ENCODE data around the gene ECT2L.

ECT2L gene

GRCh38 chr6:138849791-138850190 lies 53.9 kb downstream of the ECT2L start (continued):
- TF ChIP-seq CREB5 (CRISPR knock-in tag; IDR thresholded peaks at IDR 0.05; ENCODE audit: low read depth) (no peak), ARNTL (CRISPR knock-in tag; IDR thresholded peaks at IDR 0.05; ENCODE audit: borderline replicate concordance, low read depth) (no peak), PPARA (CRISPR knock-in tag; IDR thresholded peaks at IDR 0.05; ENCODE audit: borderline replicate concordance) (no peak), ZNF70 (CRISPR knock-in tag; IDR thresholded peaks at IDR 0.05) (no peak), ZNF8 (CRISPR knock-in tag; IDR thresholded peaks at IDR 0.05) (no peak), BACH2 (CRISPR knock-in tag; IDR thresholded peaks at IDR 0.05; ENCODE audit: borderline replicate concordance) (no peak), CSDC2 (CRISPR knock-in tag; IDR thresholded peaks at IDR 0.05) (no peak)

- no peak for ATAC-seq
- TF ChIP-seq ZC3H10 (CRISPR knock-in tag; IDR thresholded peaks at IDR 0.05): no peak
- TF ChIP-seq RARB (CRISPR knock-in tag; IDR thresholded peaks at IDR 0.05): no peak
- no peak for TF ChIP-seq PPARA (CRISPR knock-in tag; IDR thresholded peaks at IDR 0.05; ENCODE audit: borderline replicate concordance)
- TF ChIP-seq ZNF70 (CRISPR knock-in tag; IDR thresholded peaks at IDR 0.05): no peak
- TF ChIP-seq ZFP3 (CRISPR knock-in tag; IDR thresholded peaks at IDR 0.05): no peak
- no peak for TF ChIP-seq ISL1 (CRISPR knock-in tag; IDR thresholded peaks at IDR 0.05)
- TF ChIP-seq CSDC2 (CRISPR knock-in tag; IDR thresholded peaks at IDR 0.05): no peak
- TF ChIP-seq ZFP30 (CRISPR knock-in tag; IDR thresholded peaks at IDR 0.05): no peak
- no peak for TF ChIP-seq TOX (CRISPR knock-in tag; IDR thresholded peaks at IDR 0.05; ENCODE audit: borderline replicate concordance)
- TF ChIP-seq SNAI2 (CRISPR knock-in tag; IDR thresholded peaks at IDR 0.05): no peak
- TF ChIP-seq GLIS3 (CRISPR knock-in tag; IDR thresholded peaks at IDR 0.05): no peak
- TF ChIP-seq CREB5 (CRISPR knock-in tag; IDR thresholded peaks at IDR 0.05; ENCODE audit: low read depth): no peak
- TF ChIP-seq PATZ1 (CRISPR knock-in tag; IDR thresholded peaks at IDR 0.05; ENCODE audit: borderline replicate concordance): no peak
- no peak for TF ChIP-seq OSR1 (CRISPR knock-in tag; IDR thresholded peaks at IDR 0.05)
- TF ChIP-seq ARNTL (CRISPR knock-in tag; IDR thresholded peaks at IDR 0.05; ENCODE audit: borderline replicate concordance, low read depth): no peak
- no peak for TF ChIP-seq CSRNP3 (CRISPR knock-in tag; IDR thresholded peaks at IDR 0.05)
- no peak for TF ChIP-seq POU6F1 (CRISPR knock-in tag; IDR thresholded peaks at IDR 0.05; ENCODE audit: borderline replicate concordance, low read depth)
- TF ChIP-seq ZNF565 (CRISPR knock-in tag; conservative IDR thresholded peaks at IDR 0.05; ENCODE audit: low read depth): no peak
These were observed 60.8 kb downstream of the ECT2L start for GRCh38 chr6:138856654-138857053.

- no peak for ATAC-seq
- TF ChIP-seq PPARA (CRISPR knock-in tag; IDR thresholded peaks at IDR 0.05; ENCODE audit: borderline replicate concordance) (no peak), TOX (CRISPR knock-in tag; IDR thresholded peaks at IDR 0.05; ENCODE audit: borderline replicate concordance) (no peak), ISL1 (CRISPR knock-in tag; IDR thresholded peaks at IDR 0.05) (no peak), ZC3H10 (CRISPR knock-in tag; IDR thresholded peaks at IDR 0.05) (no peak), CSDC2 (CRISPR knock-in tag; IDR thresholded peaks at IDR 0.05) (no peak), ZNF565 (CRISPR knock-in tag; conservative IDR thresholded peaks at IDR 0.05; ENCODE audit: low read depth) (no peak), PATZ1 (CRISPR knock-in tag; IDR thresholded peaks at IDR 0.05; ENCODE audit: borderline replicate concordance) (no peak), OSR1 (CRISPR knock-in tag; IDR thresholded peaks at IDR 0.05) (no peak), CSRNP3 (CRISPR knock-in tag; IDR thresholded peaks at IDR 0.05) (no peak), ZFP3 (CRISPR knock-in tag; IDR thresholded peaks at IDR 0.05) (no peak), ESRRG (CRISPR knock-in tag; IDR thresholded peaks at IDR 0.05) (no peak), ZFP30 (CRISPR knock-in tag; IDR thresholded peaks at IDR 0.05) (no peak)
These were observed 61.9 kb downstream of the ECT2L start for GRCh38 chr6:138857775-138858174.

Measured in SK-N-SH treated with all-trans-retinoic acid at 6 μM for 48 hours (cell line).